ENCODE results near the gene SOD1.

The SOD1 gene

GRCh38 chr21:31686272-31686915 lies 26.9 kb downstream of the SOD1 start:
- no peak overlapping the region for H3K4me3 ChIP-seq (ENCODE audit: low read length)
- no peak for TF ChIP-seq ZNF274 (IDR thresholded peaks at IDR 0.05; ENCODE audit: low read depth, low read length)

GRCh38 chr21:31687108-31687507 lies 27.6 kb downstream of the SOD1 start:
- no peak for TF ChIP-seq ZNF274 (IDR thresholded peaks at IDR 0.05; ENCODE audit: low read depth, low read length)
- no peak overlapping the region for H3K4me3 ChIP-seq (ENCODE audit: low read length)

GRCh38 chr21:31688603-31689368 lies 29.3 kb downstream of the SOD1 start:
- no peak for TF ChIP-seq ZNF274 (IDR thresholded peaks at IDR 0.05; ENCODE audit: low read depth, low read length)
- H3K4me3 ChIP-seq (ENCODE audit: low read length), result no peak overlapping the region

GRCh38 chr21:31693222-31693621 lies 33.7 kb downstream of the SOD1 start:
- no peak overlapping the region for H3K4me3 ChIP-seq (ENCODE audit: low read length)
- no peak for TF ChIP-seq ZNF274 (IDR thresholded peaks at IDR 0.05; ENCODE audit: low read depth, low read length)

- no peak overlapping the region for H3K4me3 ChIP-seq (ENCODE audit: low read length)
- TF ChIP-seq ZNF274 (IDR thresholded peaks at IDR 0.05; ENCODE audit: low read depth, low read length), result no peak
These were observed 36.9 kb downstream of the SOD1 start for GRCh38 chr21:31696424-31696823.

GRCh38 chr21:31698461-31698860 lies 39.0 kb downstream of the SOD1 start:
- no peak for TF ChIP-seq ZNF274 (IDR thresholded peaks at IDR 0.05; ENCODE audit: low read depth, low read length)
- no peak overlapping the region for H3K4me3 ChIP-seq (ENCODE audit: low read length)

DNA sequence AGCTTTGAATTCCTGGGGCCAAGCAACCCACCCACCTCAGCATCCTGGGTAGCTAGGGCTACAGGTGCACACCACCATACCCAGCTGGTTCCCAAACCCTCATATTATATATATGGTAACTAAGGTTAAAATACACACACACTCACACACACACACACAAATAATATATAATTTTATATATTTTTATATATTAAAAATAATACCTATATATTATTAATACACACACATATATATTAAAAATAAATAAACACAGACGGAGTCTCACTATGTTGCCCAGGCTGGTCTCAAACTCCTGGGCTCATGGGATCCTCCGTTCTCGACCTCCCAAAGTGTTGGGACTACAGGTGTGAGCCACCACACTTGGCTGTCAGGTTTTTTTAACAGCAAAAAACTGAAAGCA lies 40.5 kb downstream of the SOD1 start:
- H3K4me3 ChIP-seq (ENCODE audit: low read length), result no peak overlapping the region
- TF ChIP-seq ZNF274 (IDR thresholded peaks at IDR 0.05; ENCODE audit: low read depth, low read length), result no peak

DNA sequence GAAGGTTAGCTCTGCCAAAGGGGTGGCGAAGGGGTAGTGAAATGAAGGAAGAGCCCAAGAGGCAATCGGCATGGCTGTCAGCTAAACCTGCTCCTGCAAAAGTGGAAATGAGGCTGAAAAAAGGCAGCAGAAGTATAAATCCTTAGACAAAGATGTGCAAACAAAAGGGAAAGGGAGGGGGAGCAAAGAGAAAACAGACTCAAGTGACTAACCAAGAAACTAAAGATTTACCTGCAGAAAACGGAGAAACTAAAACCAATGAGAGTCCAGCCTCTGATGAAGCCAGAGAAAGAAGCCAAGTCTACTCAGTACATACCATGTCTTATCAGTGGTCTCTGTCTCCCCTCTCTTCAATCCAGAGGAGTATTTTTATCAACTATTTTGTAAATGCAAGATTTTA lies 47.1 kb downstream of the SOD1 start:
- TF ChIP-seq ZNF274 (IDR thresholded peaks at IDR 0.05; ENCODE audit: low read depth, low read length), result no peak
- no peak overlapping the region for H3K4me3 ChIP-seq (ENCODE audit: low read length)

- no peak overlapping the region for H3K4me3 ChIP-seq (ENCODE audit: low read length)
- TF ChIP-seq ZNF274 (IDR thresholded peaks at IDR 0.05; ENCODE audit: low read depth, low read length), result no peak
These were observed 48.0 kb downstream of the SOD1 start for GRCh38 chr21:31707499-31707898.

GRCh38 chr21:31708541-31708940 lies 49.0 kb downstream of the SOD1 start:
- H3K4me3 ChIP-seq (ENCODE audit: low read length), result no peak overlapping the region
- no peak for TF ChIP-seq ZNF274 (IDR thresholded peaks at IDR 0.05; ENCODE audit: low read depth, low read length)

DNA sequence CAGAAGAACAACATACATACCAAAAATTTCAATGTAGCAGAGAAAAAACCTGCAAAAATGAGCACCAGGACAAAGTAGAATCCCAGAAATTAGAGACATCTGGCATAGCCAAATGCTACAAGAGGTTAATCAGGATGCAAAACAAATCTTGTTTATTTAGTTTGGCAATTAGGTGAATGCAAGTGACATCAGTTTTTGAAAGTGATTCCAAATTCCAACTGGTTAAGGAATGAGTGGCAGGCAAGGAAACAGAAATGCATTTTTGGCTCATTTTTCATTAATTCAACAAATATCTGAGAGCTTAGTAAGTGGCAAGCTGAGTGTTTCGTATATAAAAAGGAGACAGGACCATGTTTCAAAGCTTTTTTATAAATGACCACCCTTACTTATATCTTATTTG lies 51.1 kb downstream of the SOD1 start:
- no peak overlapping the region for H3K4me3 ChIP-seq (ENCODE audit: low read length)
- TF ChIP-seq ZNF274 (IDR thresholded peaks at IDR 0.05; ENCODE audit: low read depth, low read length), result no peak

DNA sequence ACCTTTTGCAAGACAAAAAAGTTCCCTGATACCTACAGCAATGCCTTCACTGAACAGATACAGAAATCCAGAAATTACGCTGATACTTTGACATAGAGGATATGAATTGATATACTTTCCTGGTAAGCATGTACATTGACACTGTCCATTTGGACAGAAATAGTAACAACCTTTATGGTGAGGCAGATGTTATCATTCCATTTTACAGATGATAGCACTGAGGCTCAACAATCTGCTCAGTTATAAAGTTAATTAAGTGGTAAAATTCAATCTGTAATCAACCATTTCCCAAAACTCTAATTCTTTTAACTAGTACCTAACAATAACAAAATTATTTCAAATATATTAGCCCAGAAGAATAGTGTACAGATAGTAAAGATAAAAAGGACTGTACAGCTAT lies 51.8 kb downstream of the SOD1 start:
- no peak for TF ChIP-seq ZNF274 (IDR thresholded peaks at IDR 0.05; ENCODE audit: low read depth, low read length)
- no peak overlapping the region for H3K4me3 ChIP-seq (ENCODE audit: low read length)

DNA sequence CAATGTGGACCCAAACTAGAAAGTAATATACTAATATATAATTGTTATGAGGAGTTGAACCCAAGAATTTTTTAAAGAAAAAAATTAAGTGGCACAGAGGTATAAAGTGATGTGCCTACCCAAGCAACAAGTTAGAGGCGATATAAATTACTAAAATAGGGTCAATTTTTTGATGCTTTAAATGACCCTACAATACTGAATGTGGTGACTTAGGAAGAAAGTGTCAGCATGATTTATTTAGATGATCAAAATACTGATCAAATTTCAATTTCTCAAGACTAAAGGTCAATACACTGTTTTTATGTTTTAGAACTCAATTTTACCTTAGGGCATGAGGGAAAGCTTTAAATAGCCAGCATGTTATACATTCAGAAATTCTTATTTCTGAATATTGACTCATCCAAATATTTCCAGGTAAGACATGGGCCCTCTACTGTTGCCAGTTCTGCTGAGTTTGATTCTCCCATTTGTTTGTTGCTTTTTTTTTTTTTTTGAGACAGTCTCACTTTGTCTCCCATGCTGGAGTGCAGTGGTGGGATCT lies 52.3 kb downstream of the SOD1 start:
- no peak overlapping the region for H3K4me3 ChIP-seq (ENCODE audit: low read length)
- no peak for TF ChIP-seq ZNF274 (IDR thresholded peaks at IDR 0.05; ENCODE audit: low read depth, low read length)

GRCh38 chr21:31713115-31713514 lies 53.6 kb downstream of the SOD1 start:
- no peak for TF ChIP-seq ZNF274 (IDR thresholded peaks at IDR 0.05; ENCODE audit: low read depth, low read length)
- H3K4me3 ChIP-seq (ENCODE audit: low read length), result no peak overlapping the region

Data from GM08714 (cell line).